K562 (cell line): Measurements from ENCODE around the gene HK1. TPM values are rescaled to one million over a fixed set of nuclear protein-coding genes. Genes with fewer than 3 reads are reported as not detected.

Experiments used
- ASH1L ChIP-seq: fragments of 450-650 bp; IDR thresholded peaks from 2 replicates; pipeline ENCODE4 v1.6.1; 2018; ENCODE audit warnings: borderline replicate concordance, mild to moderate bottlenecking, low read depth; ENCODE audit not compliant: partially characterized antibody
- CBFB ChIP-seq: sonication (generic); formaldehyde crosslinking; IDR thresholded peaks from 2 replicates; pipeline ENCODE4 v1.4.0; 2020; ENCODE audit warnings: mild to moderate bottlenecking, missing genetic modification reagents
- CSDE1 ChIP-seq, 2 experiments: fragments of 450-650 bp; IDR thresholded peaks; 2 replicates each; pipeline ENCODE4 v1.6.1; 2016; ENCODE audit warnings: mild to moderate bottlenecking in 1 of 2
- ESRRA ChIP-seq: fragments of 450-650 bp; IDR thresholded peaks from 2 replicates; pipeline ENCODE4 v1.6.1; 2014; ENCODE audit warnings: low read depth, mild to moderate bottlenecking, moderate library complexity, borderline replicate concordance
- FOXK2 ChIP-seq, 2 experiments: fragments of 450-650 bp; IDR thresholded peaks in 1 of 2; conservative IDR thresholded peaks in 1 of 2; 2 replicates each; pipeline ENCODE4 v1.6.1; 2016; ENCODE audit warnings: low read depth in 2 of 2, mild to moderate bottlenecking in 1 of 2
- HMG20B ChIP-seq: fragments of 250-450 bp; sonication (Bioruptor Pico); IDR thresholded peaks from 2 replicates; pipeline ENCODE4 v1.5.0; 2021; ENCODE audit warnings: mild to moderate bottlenecking
- JUNB ChIP-seq: fragments of 450-650 bp; formaldehyde crosslinking; conservative IDR thresholded peaks from 2 replicates; pipeline ENCODE4 v1.4.0; 2020; ENCODE audit warnings: mild to moderate bottlenecking
- MAFF ChIP-seq: IDR thresholded peaks from 2 replicates; pipeline ENCODE4 v1.6.1; 2012; ENCODE audit warnings: low read length, improper control_type of control experiment
- MGA ChIP-seq: fragments of 450-650 bp; IDR thresholded peaks from 2 replicates; pipeline ENCODE4 v1.6.1; 2016; ENCODE audit warnings: mild to moderate bottlenecking, moderate library complexity
- MNT ChIP-seq, 2 experiments: fragments of 450-650 bp; conservative IDR thresholded peaks; 2 replicates each; pipeline ENCODE4 v1.6.1; 2017; ENCODE audit warnings: mild to moderate bottlenecking in 2 of 2, moderate library complexity in 2 of 2
- NR2C1 ChIP-seq, 2 experiments: fragments of 450-650 bp; IDR thresholded peaks; 2 replicates each; pipeline ENCODE4 v1.6.1; 2017; ENCODE audit warnings: mild to moderate bottlenecking in 2 of 2, antibody characterized with exemption in 1 of 2, inconsistent platforms in 1 of 2, missing compliant biosample characterization in 1 of 2, missing genetic modification characterization in 1 of 2
- RBM17 ChIP-seq: fragments of 200-400 bp; formaldehyde crosslinking; IDR thresholded peaks from 2 replicates; pipeline ENCODE4 v1.6.1; 2017; ENCODE audit warnings: low read depth, mild to moderate bottlenecking, low read length, borderline replicate concordance
- STAT5B ChIP-seq: fragments of 250-450 bp; sonication (Bioruptor Pico); IDR thresholded peaks from 2 replicates; pipeline ENCODE4 v1.8.0; 2021; ENCODE audit warnings: mild to moderate bottlenecking, inconsistent platforms
- ZNF449 ChIP-seq: fragments of 250-450 bp; sonication (Bioruptor Pico); IDR thresholded peaks from 2 replicates; pipeline ENCODE4 v1.8.0; 2022; ENCODE audit warnings: moderate library complexity, mild to moderate bottlenecking, inconsistent platforms
- ZNF583 ChIP-seq: fragments of 250-450 bp; sonication (Bioruptor Pico); IDR thresholded peaks from 2 replicates; pipeline ENCODE4 v1.4.0; 2020
- polyA plus RNA-seq, 8 experiments: library from polyadenylated mRNA; depleted of rRNA in 4 of 8; stranded (reverse) in 5 of 8; unstranded in 3 of 8; fragments of >200 nt; fragmentation: Nextera tagmentation in 2 of 8; fragmentation: Illumina TruSeq in 1 of 8; extraction: Ambion mirVana in 2 of 8; extraction: Trizol in 1 of 8; gene quantifications; 2 replicates each; pipeline versions ENCODE4 v1.2.1 to v1.2.3, GENCODE V29; 2011 to 2014; ENCODE audit warnings: inconsistent platforms in 1 of 8, missing spikeins in 1 of 8
- total RNA-seq, 7 experiments: library from RNA; depleted of rRNA in 6 of 7; stranded (reverse); fragments of >200 nt in 6 of 7; fragmentation: Illumina TruSeq in 2 of 7; extraction: Trizol in 2 of 7; gene quantifications; 2 replicates each; pipeline versions ENCODE4 v1.2.1 to v1.2.3, GENCODE V29; 2011 to 2021; ENCODE audit warnings: low replicate concordance in 1 of 7

The HK1 gene
- total and polyA plus RNA-seq, 9 of the 15 experiments (the other 6 are each of a cell fraction or from before 2014, with no cell fraction given): 29.2 to 444 (median 193) TPM

- no peak for TF ChIP-seq MGA
- TF ChIP-seq ZNF449: no peak
- TF ChIP-seq HMG20B: no peak
- no peak for TF ChIP-seq STAT5B (CRISPR knock-in tag)
- no peak for TF ChIP-seq ASH1L
- TF ChIP-seq ESRRA: no peak
- TF ChIP-seq MNT (conservative IDR thresholded peaks at IDR 0.05): no peak
- no peak for TF ChIP-seq CBFB (CRISPR knock-in tag)
- no peak for TF ChIP-seq JUNB
- no peak for TF ChIP-seq ZNF583 (CRISPR knock-in tag)
- no peak for TF ChIP-seq NR2C1 (IDR thresholded peaks at IDR 0.05)
- TF ChIP-seq NR2C1 (tag; IDR thresholded peaks at IDR 0.05): no peak
- no peak for TF ChIP-seq CSDE1 (IDR thresholded peaks at IDR 0.05)
- TF ChIP-seq RBM17: no peak
- TF ChIP-seq FOXK2 (conservative IDR thresholded peaks at IDR 0.05 in 1 of 2, IDR thresholded peaks at IDR 0.05 in 1 of 2; ENCODE audit: low read depth in 2 of 2): no peak
- no peak for TF ChIP-seq MAFF
These were observed 133.2 kb downstream of the HK1 start (continued) for GRCh38 chr10:69411476-69411875.
